ENCODE results near the gene LRP1B. TPM values are rescaled to one million over a fixed set of nuclear protein-coding genes. Genes with fewer than 3 reads are reported as not detected.

LRP1B gene
- total RNA-seq, 1 donor from 2014 or later, result 0.38 TPM

GRCh38 chr2:141508806-141509595, 621.8 kb downstream of the LRP1B start:
- no peaks in the 10 kb centered on the region for H3K36me3 ChIP-seq (ENCODE audit: control insufficient read depth, insufficient read depth, low read length)
- TF ChIP-seq CTCF (IDR thresholded peaks at IDR 0.05; ENCODE audit: insufficient read depth, low read length, poor library complexity, severe bottlenecking), result no peak
- DNase-seq (ENCODE audit: low read depth), result no peak
- no peaks in the 10 kb centered on the region for H3K27me3 ChIP-seq (ENCODE audit: control insufficient read depth, insufficient read depth, low read length)
- H3K4me3 ChIP-seq (ENCODE audit: low read depth, low read length), result no peak overlapping the region

- H3K4me3 ChIP-seq (ENCODE audit: low read depth, low read length), result no peak overlapping the region
- TF ChIP-seq CTCF (IDR thresholded peaks at IDR 0.05; ENCODE audit: insufficient read depth, low read length, poor library complexity, severe bottlenecking), result no peak
- no peak for DNase-seq (ENCODE audit: low read depth)
- no peaks in the 10 kb centered on the region for H3K36me3 ChIP-seq (ENCODE audit: control insufficient read depth, insufficient read depth, low read length)
- no peaks in the 10 kb centered on the region for H3K27me3 ChIP-seq (ENCODE audit: control insufficient read depth, insufficient read depth, low read length)
Observed at GRCh38 chr2:141508086-141508752, 622.6 kb downstream of the LRP1B start.

- no peak for TF ChIP-seq CTCF (IDR thresholded peaks at IDR 0.05; ENCODE audit: insufficient read depth, low read length, poor library complexity, severe bottlenecking)
- no peaks in the 10 kb centered on the region for H3K36me3 ChIP-seq (ENCODE audit: control insufficient read depth, insufficient read depth, low read length)
- DNase-seq (ENCODE audit: low read depth), result no peak
- no peak overlapping the region for H3K4me3 ChIP-seq (ENCODE audit: low read depth, low read length)
- no peaks in the 10 kb centered on the region for H3K27me3 ChIP-seq (ENCODE audit: control insufficient read depth, insufficient read depth, low read length)
Observed at GRCh38 chr2:141506135-141506534, 624.7 kb downstream of the LRP1B start.

GRCh38 chr2:141501752-141502151, 629.1 kb downstream of the LRP1B start:
- no peak for TF ChIP-seq CTCF (IDR thresholded peaks at IDR 0.05; ENCODE audit: insufficient read depth, low read length, poor library complexity, severe bottlenecking)

GRCh38 chr2:141499123-141499522, 631.7 kb downstream of the LRP1B start:
- TF ChIP-seq CTCF (IDR thresholded peaks at IDR 0.05; ENCODE audit: insufficient read depth, low read length, poor library complexity, severe bottlenecking), result no peak
- no peaks in the 10 kb centered on the region for H3K27me3 ChIP-seq (ENCODE audit: control insufficient read depth, insufficient read depth, low read length)
- no peaks in the 10 kb centered on the region for H3K36me3 ChIP-seq (ENCODE audit: control insufficient read depth, insufficient read depth, low read length)
- no peak for DNase-seq (ENCODE audit: low read depth)
- H3K4me3 ChIP-seq (ENCODE audit: low read depth, low read length), result no peak overlapping the region

More at GRCh38 chr2:141501752-141502151, 629.1 kb downstream of the LRP1B start:
- Histone ChIP-seq H3K4me3 (ENCODE audit: low read depth, low read length) (no peak overlapping the region), H3K36me3 (ENCODE audit: control insufficient read depth, insufficient read depth, low read length) (no peaks in the 10 kb centered on the region), H3K27me3 (ENCODE audit: control insufficient read depth, insufficient read depth, low read length) (no peaks in the 10 kb centered on the region)
- DNase-seq (ENCODE audit: low read depth), result no peak

Data from kidney epithelial cell (primary cell).